ENCODE results near the gene SNW1. TPM values are rescaled to one million over a fixed set of nuclear protein-coding genes. Genes with fewer than 3 reads are reported as not detected.

SNW1 gene
- total RNA-seq, 1 donor from 2014 or later = 105 TPM

DNA sequence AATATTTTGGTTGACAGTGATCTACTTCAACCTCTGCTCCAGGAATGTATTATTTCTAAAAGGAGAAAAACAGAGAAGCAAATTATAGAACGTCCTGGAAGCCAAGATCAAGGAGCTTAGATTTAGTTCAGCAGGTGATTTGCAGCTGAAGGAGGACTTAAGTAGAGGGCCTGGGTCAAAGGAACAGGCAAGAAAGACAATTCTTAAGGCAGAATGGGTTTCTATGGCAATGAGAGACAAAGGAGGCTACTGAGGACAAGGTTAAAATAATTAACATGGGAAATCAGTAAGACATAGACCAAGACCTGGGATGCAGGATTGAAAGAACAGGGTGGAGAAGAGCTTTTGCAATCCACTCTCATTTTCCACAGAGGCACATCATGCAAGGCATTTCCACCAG is 2.4 kb upstream of the SNW1 start:
- Mint-ChIP-seq H3K4me1 (peaks cover 37% of the 10 kb centered on the region), H3K4me3 (peak overlapping the region; percentile 65), H3K9me3 (no peaks in the 10 kb centered on the region), H3K27me3 (ENCODE audit: insufficient read depth, low read depth) (peaks cover 4% of the 10 kb centered on the region), H3K36me3 (peaks cover 8% of the 10 kb centered on the region), H3K27ac (peak overlapping the region; percentile 87)
- Histone ChIP-seq H3K27ac (no peak overlapping the region), H3K4me1 (peaks cover 18% of the 10 kb centered on the region), H3K9me3 (ENCODE audit: low read depth) (no peaks in the 10 kb centered on the region), H3K36me3 (no peaks in the 10 kb centered on the region), H3K79me2 (ENCODE audit: low read depth) (peaks cover 25% of the 10 kb centered on the region), H3K4me2 (no peak overlapping the region), H2AFZ (replicated peaks) (no peak overlapping the region), H3F3A (ENCODE audit: low read depth) (peaks cover 9% of the 10 kb centered on the region), H4K20me1 (ENCODE audit: low read depth) (peaks cover 21% of the 10 kb centered on the region), H3K9ac (no peak overlapping the region), H3K27me3 (no peaks in the 10 kb centered on the region), H3K4me3 (no peak overlapping the region)
- peak; percentile 33 for DNase-seq (ENCODE audit: low spot score)
- TF ChIP-seq EZH2 (IDR thresholded peaks at IDR 0.05) (no peak), EZH2phosphoT487 (IDR thresholded peaks at IDR 0.05) (no peak), CTCF (IDR thresholded peaks at IDR 0.05) (no peak)

DNA sequence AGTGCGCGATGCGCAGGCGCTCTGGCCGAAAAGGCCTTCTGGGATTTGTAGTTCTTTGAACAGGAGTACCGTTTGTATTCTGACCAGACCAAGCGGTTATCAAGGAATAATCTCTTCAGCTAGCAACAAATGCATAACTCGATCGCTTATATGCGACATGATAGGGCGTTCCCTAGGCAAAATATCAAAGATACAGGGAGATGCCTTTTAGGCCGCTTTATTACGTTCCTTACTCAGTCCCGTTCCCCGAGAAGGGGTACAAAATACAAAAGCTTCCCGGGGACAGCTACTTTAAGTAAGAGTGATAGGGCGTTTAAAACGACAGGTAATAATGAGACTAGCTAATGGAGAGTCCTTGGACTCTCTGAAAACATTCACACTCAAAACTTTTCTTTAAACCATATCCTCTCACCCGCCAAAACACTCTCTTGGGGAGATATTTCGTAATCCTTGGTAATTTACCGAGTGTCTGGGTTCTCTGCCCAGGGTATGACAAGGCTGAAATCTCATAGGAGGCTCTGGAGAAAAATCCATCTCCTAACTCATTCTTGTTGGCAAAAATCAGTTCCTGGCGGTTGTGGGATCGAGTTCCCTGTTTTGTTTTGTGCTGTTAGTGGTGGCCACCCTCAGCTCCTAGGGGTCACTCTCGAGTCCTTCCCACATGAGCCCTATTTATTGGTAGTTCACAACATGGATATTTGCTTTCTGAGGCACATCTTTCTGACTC is 412 bp upstream of the SNW1 start:
- H3K36me3 Mint-ChIP-seq = peaks cover 16% of the 10 kb centered on the region
- H3K27ac Mint-ChIP-seq = peak overlapping the region; percentile 87
- Histone ChIP-seq H3K9me3 (ENCODE audit: low read depth) (no peaks in the 10 kb centered on the region), H3K4me2 (peak overlapping the region; percentile 80), H3K79me2 (ENCODE audit: low read depth) (peaks cover 45% of the 10 kb centered on the region), H3K27me3 (no peaks in the 10 kb centered on the region), H3K27ac (no peak overlapping the region), H3F3A (ENCODE audit: low read depth) (peaks cover 9% of the 10 kb centered on the region), H3K36me3 (no peaks in the 10 kb centered on the region), H2AFZ (replicated peaks) (peak overlapping the region; percentile 90), H3K4me3 (peak overlapping the region; percentile 92), H4K20me1 (ENCODE audit: low read depth) (peaks cover 22% of the 10 kb centered on the region), H3K9ac (no peak overlapping the region), H3K4me1 (peaks cover 18% of the 10 kb centered on the region)
- DNase-seq (ENCODE audit: low spot score) = peak; percentile 57
- peaks cover 4% of the 10 kb centered on the region for H3K27me3 Mint-ChIP-seq (ENCODE audit: insufficient read depth, low read depth)
- H3K4me1 Mint-ChIP-seq = peaks cover 38% of the 10 kb centered on the region
- peak overlapping the region; percentile 95 for H3K4me3 Mint-ChIP-seq
- TF ChIP-seq CTCF (IDR thresholded peaks at IDR 0.05) = peak; percentile 57
- no peak for TF ChIP-seq EZH2phosphoT487 (IDR thresholded peaks at IDR 0.05)
- no peaks in the 10 kb centered on the region for H3K9me3 Mint-ChIP-seq

GRCh38 chr14:77752799-77753516 is 8.0 kb downstream of the SNW1 start:
- no peak overlapping the region for H3K27ac Mint-ChIP-seq
- Histone ChIP-seq H3K27me3 (no peaks in the 10 kb centered on the region), H2AFZ (replicated peaks) (no peak overlapping the region), H3K9ac (no peak overlapping the region), H3K79me2 (ENCODE audit: low read depth) (peaks cover 52% of the 10 kb centered on the region), H3K4me3 (no peak overlapping the region), H3K36me3 (peaks cover 25% of the 10 kb centered on the region), H4K20me1 (ENCODE audit: low read depth) (peaks cover 14% of the 10 kb centered on the region), H3K9me3 (ENCODE audit: low read depth) (no peaks in the 10 kb centered on the region), H3K27ac (no peak overlapping the region), H3K4me1 (no peaks in the 10 kb centered on the region), H3F3A (ENCODE audit: low read depth) (no peaks in the 10 kb centered on the region), H3K4me2 (no peak overlapping the region)
- no peaks in the 10 kb centered on the region for H3K4me1 Mint-ChIP-seq
- no peak for TF ChIP-seq EZH2 (IDR thresholded peaks at IDR 0.05)
- no peak for TF ChIP-seq CTCF (IDR thresholded peaks at IDR 0.05)
- no peak for TF ChIP-seq EZH2phosphoT487 (IDR thresholded peaks at IDR 0.05)
- no peak overlapping the region for H3K4me3 Mint-ChIP-seq
- DNase-seq (ENCODE audit: low spot score) = no peak
- peaks cover 46% of the 10 kb centered on the region for H3K36me3 Mint-ChIP-seq
- peaks cover 2% of the 10 kb centered on the region for H3K27me3 Mint-ChIP-seq (ENCODE audit: insufficient read depth, low read depth)
- H3K9me3 Mint-ChIP-seq = no peaks in the 10 kb centered on the region
